ENCODE measurements around the gene MYRFL. TPM values are rescaled to one million over a fixed set of nuclear protein-coding genes. Genes with fewer than 3 reads are reported as not detected.

MYRFL gene
- total RNA-seq, 1 experiment from 2014 or later: 0.57 TPM

DNA sequence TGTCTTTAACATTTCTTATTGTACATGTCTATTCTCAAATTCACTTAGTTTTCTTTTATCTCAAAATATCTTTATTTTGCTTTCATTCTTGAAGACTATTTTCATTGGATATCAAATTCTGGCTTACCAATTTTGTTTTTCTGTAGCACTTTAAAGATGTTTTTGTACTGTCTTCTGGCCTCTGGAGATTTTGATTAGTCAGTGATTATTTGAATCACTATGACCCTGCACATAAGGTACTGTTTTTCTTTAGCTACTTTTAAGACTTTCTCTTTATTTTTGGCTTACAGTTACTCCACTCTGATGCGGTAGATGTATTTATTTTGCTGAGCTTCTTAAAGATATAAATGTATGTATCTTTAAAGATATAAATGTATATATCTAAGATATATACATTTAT, 49.6 kb downstream of the MYRFL start:
- WGBS (ENCODE audit: extremely low coverage, insufficient read length, low lambda C conversion rate): no CpG with 5 or more reads among the region's 1 CpG
- Histone ChIP-seq H3K56ac (ENCODE audit: insufficient read length, low read depth, low read length) (no peak overlapping the region), H2BK20ac (ENCODE audit: low read depth, low read length, poor library complexity, severe bottlenecking) (no peak overlapping the region), H2BK120ac (ENCODE audit: low read depth, low read length, poor library complexity, severe bottlenecking) (no peak overlapping the region), H3K23me2 (ENCODE audit: insufficient read length, low read depth, low read length, poor library complexity, severe bottlenecking) (no peaks in the 10 kb centered on the region), H2AK5ac (ENCODE audit: insufficient read length, low read length) (no peak overlapping the region), H3K14ac (ENCODE audit: insufficient read depth, low read length) (no peak overlapping the region), H3K9me3 (ENCODE audit: control insufficient read depth, low read depth, low read length) (no peaks in the 10 kb centered on the region), H3K79me2 (ENCODE audit: insufficient read depth, low read length) (no peaks in the 10 kb centered on the region), H2AFZ (ENCODE audit: low read length) (no peak overlapping the region), H3K79me1 (ENCODE audit: insufficient read depth, low read depth, low read length, poor library complexity, severe bottlenecking) (no peaks in the 10 kb centered on the region), H3K27ac (ENCODE audit: insufficient read length, low read depth, low read length) (no peak overlapping the region), H3K4ac (ENCODE audit: low read depth, low read length) (no peak overlapping the region), H3T11ph (ENCODE audit: low read length) (no peak overlapping the region), H2BK5ac (ENCODE audit: insufficient read length, low read length) (no peak overlapping the region), H4K91ac (ENCODE audit: insufficient read length, low read depth, low read length) (no peak overlapping the region), H3K23ac (ENCODE audit: insufficient read length, low read depth, low read length) (no peak overlapping the region), H4K8ac (replicated peaks; ENCODE audit: insufficient read length, low read depth, low read length) (no peak overlapping the region), H3K27me3 (ENCODE audit: insufficient read depth, low read length) (no peaks in the 10 kb centered on the region), H4K20me1 (ENCODE audit: control insufficient read depth, insufficient read depth, insufficient read length) (no peaks in the 10 kb centered on the region), H4K5ac (ENCODE audit: insufficient read length, low read depth, low read length) (no peak overlapping the region), H3K4me1 (ENCODE audit: insufficient read depth, low read length) (no peaks in the 10 kb centered on the region), H3K18ac (ENCODE audit: insufficient read length, low read depth, low read length) (no peak overlapping the region), H2BK12ac (ENCODE audit: insufficient read length, low read depth, low read length) (no peak overlapping the region), H3K9ac (ENCODE audit: extremely low read depth, insufficient read length, low read length) (no peak overlapping the region), H3K4me2 (ENCODE audit: insufficient read depth, insufficient read length, low read length) (no peak overlapping the region), H2BK15ac (ENCODE audit: low read depth, low read length) (no peak overlapping the region)
- Mint-ChIP-seq H3K9me3 (no peaks in the 10 kb centered on the region), H3K27me3 (ENCODE audit: low read depth) (no peaks in the 10 kb centered on the region; the same call in 1 of the 2 replicates), H3K4me1 (peaks cover 11 to 14% of the 10 kb centered on the region in 2 experiments), H3K36me3 (ENCODE audit: insufficient read depth in 1 of 3, low read depth in 3 of 3) (no peaks in the 10 kb centered on the region), H3K4me3 (no peak overlapping the region), H3K27ac (no peak overlapping the region)
- DNase-seq: no peak
- TF ChIP-seq, protein P1, sequence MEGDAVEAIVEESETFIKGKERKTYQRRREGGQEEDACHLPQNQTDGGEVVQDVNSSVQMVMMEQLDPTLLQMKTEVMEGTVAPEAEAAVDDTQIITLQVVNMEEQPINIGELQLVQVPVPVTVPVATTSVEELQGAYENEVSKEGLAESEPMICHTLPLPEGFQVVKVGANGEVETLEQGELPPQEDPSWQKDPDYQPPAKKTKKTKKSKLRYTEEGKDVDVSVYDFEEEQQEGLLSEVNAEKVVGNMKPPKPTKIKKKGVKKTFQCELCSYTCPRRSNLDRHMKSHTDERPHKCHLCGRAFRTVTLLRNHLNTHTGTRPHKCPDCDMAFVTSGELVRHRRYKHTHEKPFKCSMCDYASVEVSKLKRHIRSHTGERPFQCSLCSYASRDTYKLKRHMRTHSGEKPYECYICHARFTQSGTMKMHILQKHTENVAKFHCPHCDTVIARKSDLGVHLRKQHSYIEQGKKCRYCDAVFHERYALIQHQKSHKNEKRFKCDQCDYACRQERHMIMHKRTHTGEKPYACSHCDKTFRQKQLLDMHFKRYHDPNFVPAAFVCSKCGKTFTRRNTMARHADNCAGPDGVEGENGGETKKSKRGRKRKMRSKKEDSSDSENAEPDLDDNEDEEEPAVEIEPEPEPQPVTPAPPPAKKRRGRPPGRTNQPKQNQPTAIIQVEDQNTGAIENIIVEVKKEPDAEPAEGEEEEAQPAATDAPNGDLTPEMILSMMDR (conservative IDR thresholded peaks at IDR 0.05): no peak
